HG03432 (cell line): ENCODE results near the gene EPYC.

ENCODE experiments used
- ATAC-seq: cut with Tn5 transposase; IDR thresholded peaks from one replicate; pipeline ENCODE4 v1.9.1; 2021; ENCODE audit warnings: mild to moderate bottlenecking, moderate library complexity; ENCODE audit not compliant: unreplicated experiment

The EPYC gene

GRCh38 chr12:90959538-90960139 lies 45.1 kb downstream of the EPYC start:
- ATAC-seq, result peak; percentile 85

- ATAC-seq, result no peak
Observed at GRCh38 chr12:90959032-90959431, 45.7 kb downstream of the EPYC start.

GRCh38 chr12:90958347-90958746 lies 46.4 kb downstream of the EPYC start:
- no peak for ATAC-seq

GRCh38 chr12:90954921-90955320 lies 49.9 kb downstream of the EPYC start, which contains the start of gene CCER1:
TSS of gene CCER1 (minus strand) at chr12:90955176. CDS start at chr12:90954742, 434 bp downstream.
- no peak for ATAC-seq

GRCh38 chr12:90954428-90954827 lies 50.3 kb downstream of the EPYC start:
- ATAC-seq, result no peak

- no peak for ATAC-seq
Observed at GRCh38 chr12:90953956-90954421, 50.8 kb downstream of the EPYC start.

- ATAC-seq, result no peak
Observed at GRCh38 chr12:90951432-90952105, 53.2 kb downstream of the EPYC start.

- no peak for ATAC-seq
Observed at GRCh38 chr12:90947869-90948268, 56.9 kb downstream of the EPYC start.

GRCh38 chr12:90945070-90945649 lies 59.6 kb downstream of the EPYC start:
- peak; percentile 79 for ATAC-seq

GRCh38 chr12:90943255-90943654 lies 61.5 kb downstream of the EPYC start:
- ATAC-seq, result no peak

- peak; percentile 77 for ATAC-seq
Observed at GRCh38 chr12:90940872-90941499, 63.8 kb downstream of the EPYC start.

- ATAC-seq, result no peak
Observed at GRCh38 chr12:90939382-90939781, 65.4 kb downstream of the EPYC start.

GRCh38 chr12:90938451-90938850 lies 66.3 kb downstream of the EPYC start:
- ATAC-seq, result no peak

GRCh38 chr12:90937651-90938050 lies 67.1 kb downstream of the EPYC start:
- ATAC-seq, result no peak

- ATAC-seq, result no peak
Observed at GRCh38 chr12:90936230-90937005, 68.4 kb downstream of the EPYC start.

GRCh38 chr12:90925562-90925961 lies 79.2 kb downstream of the EPYC start:
- no peak for ATAC-seq

GRCh38 chr12:90924406-90924805 lies 80.4 kb downstream of the EPYC start:
- ATAC-seq, result no peak

- no peak for ATAC-seq
Observed at GRCh38 chr12:90922145-90922627, 82.6 kb downstream of the EPYC start.

- no peak for ATAC-seq
Observed at GRCh38 chr12:90921536-90921935, 83.2 kb downstream of the EPYC start.

- ATAC-seq, result no peak
Observed at GRCh38 chr12:90920222-90920621, 84.5 kb downstream of the EPYC start.

GRCh38 chr12:90917431-90917830 lies 87.3 kb downstream of the EPYC start:
- ATAC-seq, result no peak
